Activated T-helper 2 cell treated with anti-CD3 and anti-CD28 coated beads, Interferon-gamma antibody, Interleukin-2, Interleukin-4, amounts not matched to agents 10 μg/mL and 5 μg/mL and 100 μg/mL, durations not matched to agents 14 hours and 24 hours and 36 hours (primary cell): ENCODE data around the gene ACTRT3. TPM values are rescaled to one million over a fixed set of nuclear protein-coding genes. Genes with fewer than 3 reads are reported as not detected.
"Not testable (repeated sequence)": the region's sequence is repeated elsewhere in the genome, so short reads cannot be mapped to it uniquely, and the experiment has no call there.

Source experiments
- DNase-seq: peaks from one replicate; pipeline ENCODE4 v3.0.0; 2021; ENCODE audit warnings: low spot score
- H3K27ac Mint-ChIP-seq: one replicate; pipeline ENCODE4 v1.8.0; 2021; ENCODE audit warnings: mixed read lengths
- H3K27me3 Mint-ChIP-seq: one replicate; pipeline ENCODE4 v1.8.0; 2021; ENCODE audit warnings: low read depth, mixed read lengths
- H3K36me3 Mint-ChIP-seq: one replicate; pipeline ENCODE4 v1.8.0; 2021; ENCODE audit warnings: low read depth, mixed read lengths
- H3K4me1 Mint-ChIP-seq: one replicate; pipeline ENCODE4 v1.8.0; 2021; ENCODE audit warnings: low read depth, mixed read lengths
- H3K4me3 Mint-ChIP-seq: one replicate; pipeline ENCODE4 v1.8.0; 2021; ENCODE audit warnings: low read depth, mild to moderate bottlenecking, moderate library complexity, mixed read lengths
- H3K9me3 Mint-ChIP-seq: one replicate; pipeline ENCODE4 v1.8.0; 2021; ENCODE audit warnings: mixed read lengths
- intact Hi-C: fragments of 100-400 bp; cut with micrococcal nuclease; formaldehyde crosslinking; loops from one replicate; pipeline ENCODE4 v1.15.1; 2023
- total RNA-seq: library from RNA; stranded (reverse); gene quantifications from 2 replicates; pipeline ENCODE4 v1.2.3, GENCODE V29; 2022

ACTRT3 gene
- total RNA-seq, 1 donor from 2014 or later: 1.7 TPM

- H3K27ac Mint-ChIP-seq: no peak overlapping the region
- H3K4me1 Mint-ChIP-seq: no peaks in the 10 kb centered on the region
- no peak overlapping the region for H3K4me3 Mint-ChIP-seq
- no peaks in the 10 kb centered on the region for H3K36me3 Mint-ChIP-seq
- no peak for DNase-seq
- peaks cover 16% of the 10 kb centered on the region for H3K9me3 Mint-ChIP-seq
- intact Hi-C loops: no loop called here
- peaks cover 2% of the 10 kb centered on the region for H3K27me3 Mint-ChIP-seq
These were observed 30.3 kb downstream of the ACTRT3 start for GRCh38 chr3:169739067-169739466.

- H3K4me3 Mint-ChIP-seq, H3K27ac Mint-ChIP-seq, H3K36me3 Mint-ChIP-seq, H3K4me1 Mint-ChIP-seq, intact Hi-C loops, DNase-seq: not testable (repeated sequence)
- Mint-ChIP-seq H3K27me3 (peaks cover 19% of the 10 kb centered on the region), H3K9me3 (peaks cover 29% of the 10 kb centered on the region)
These were observed 37.5 kb downstream of the ACTRT3 start for GRCh38 chr3:169731857-169732256.

GRCh38 chr3:169722724-169723123, 46.6 kb downstream of the ACTRT3 start:
- Mint-ChIP-seq H3K27ac (no peak overlapping the region), H3K36me3 (no peaks in the 10 kb centered on the region), H3K4me1 (no peaks in the 10 kb centered on the region), H3K27me3 (peaks cover 8% of the 10 kb centered on the region), H3K9me3 (no peaks in the 10 kb centered on the region), H3K4me3 (no peak overlapping the region)
- no peak for DNase-seq
- intact Hi-C loops: no loop called here

- H3K4me1 Mint-ChIP-seq, H3K9me3 Mint-ChIP-seq, DNase-seq, intact Hi-C loops, H3K27ac Mint-ChIP-seq, H3K4me3 Mint-ChIP-seq, H3K36me3 Mint-ChIP-seq, H3K27me3 Mint-ChIP-seq: not testable (repeated sequence)
These were observed 50.9 kb downstream of the ACTRT3 start for GRCh38 chr3:169718415-169718814.

Other genes with a start within 250 kb of the ACTRT3 start
- not detected in 2 replicates for gene MECOM, start 105.8 kb downstream of the ACTRT3 start, total RNA-seq
- 7.0 and 9.8 TPM in 2 replicates for gene TERC, start 4.5 kb downstream of the ACTRT3 start, total RNA-seq
- 13.8 and 15.5 TPM in 2 replicates for gene MYNN, start 3.8 kb upstream of the ACTRT3 start, total RNA-seq
- 0.16 TPM in 2 replicates for gene LRRIQ4, start 43.3 kb upstream of the ACTRT3 start, total RNA-seq
- gene LRRC34, start 43.3 kb upstream of the ACTRT3 start, total RNA-seq: 5.6 and 5.9 TPM in 2 replicates
- 0.07 TPM in 1 of 2 replicates, not detected in the other for gene LRRC31, start 100.4 kb upstream of the ACTRT3 start, total RNA-seq
- gene SAMD7, start 142.0 kb upstream of the ACTRT3 start, total RNA-seq: not detected in 2 replicates
- 74.2 and 78.4 TPM in 2 replicates for gene SEC62, start 197.2 kb upstream of the ACTRT3 start, total RNA-seq